Stimulated activated CD4-positive, alpha-beta T cell treated with anti-CD3 and anti-CD28 coated beads, Interleukin-15, amount 100 ng/mL, for 1 hour (primary cell): ENCODE measurements around the gene CELF2.
"Not testable (repeated sequence)": the region's sequence is repeated elsewhere in the genome, so short reads cannot be mapped to it uniquely, and the experiment has no call there.

Source experiments
- DNase-seq, 2 donors: peaks; one replicate each; pipeline ENCODE4 v3.0.0-alpha.2; 2020; ENCODE audit warnings: low read depth in 1 of 2, low spot score in 1 of 2

CELF2 gene

GRCh38 chr10:11169976-11170375 lies 152.3 kb downstream of the CELF2 start:
- DNase-seq, result no peak

DNA sequence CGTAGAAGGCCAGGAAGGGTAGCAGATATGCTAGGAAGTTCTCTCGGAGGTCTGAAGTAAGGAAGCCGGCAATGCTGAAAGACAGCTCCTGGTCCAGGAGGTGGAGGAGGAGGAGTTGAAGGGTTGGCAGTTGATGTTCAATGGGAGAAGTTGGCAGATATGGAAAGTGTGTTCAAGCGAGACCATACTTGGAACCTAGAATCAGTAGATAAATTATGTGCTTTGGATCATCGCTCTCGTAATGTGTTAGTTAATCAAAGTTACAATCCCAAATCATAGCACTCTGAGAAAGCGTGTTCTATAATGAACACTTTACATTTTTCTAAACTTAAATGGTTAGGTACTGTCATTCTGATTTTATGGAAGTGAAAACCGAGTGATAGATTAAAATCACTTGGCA lies 152.9 kb downstream of the CELF2 start:
- DNase-seq, result no peak

GRCh38 chr10:11170993-11171851 lies 153.6 kb downstream of the CELF2 start:
- no peak for DNase-seq

GRCh38 chr10:11173042-11173441 lies 155.4 kb downstream of the CELF2 start:
- DNase-seq, result no peak

DNA sequence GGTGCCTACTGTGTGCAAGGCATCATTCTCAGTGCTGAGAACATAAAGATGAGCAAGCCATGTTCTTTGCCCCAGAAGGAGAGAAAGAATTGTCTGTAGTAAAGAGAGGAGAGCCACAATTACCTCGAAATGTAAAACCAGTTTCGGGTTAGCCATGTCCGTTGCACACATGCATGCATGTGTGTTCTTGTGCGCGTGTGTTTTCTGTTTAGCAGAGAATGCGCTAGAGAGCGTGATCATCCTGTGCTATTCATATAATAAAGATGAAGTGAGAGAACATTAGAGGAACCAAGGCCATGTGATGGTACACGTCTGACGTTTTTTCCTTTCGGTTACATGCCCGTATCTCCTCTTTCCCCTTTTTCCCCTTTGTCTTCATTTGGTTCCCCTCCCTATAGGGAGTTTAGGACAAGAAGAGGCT lies 158.2 kb downstream of the CELF2 start:
- DNase-seq, result no peak

DNA sequence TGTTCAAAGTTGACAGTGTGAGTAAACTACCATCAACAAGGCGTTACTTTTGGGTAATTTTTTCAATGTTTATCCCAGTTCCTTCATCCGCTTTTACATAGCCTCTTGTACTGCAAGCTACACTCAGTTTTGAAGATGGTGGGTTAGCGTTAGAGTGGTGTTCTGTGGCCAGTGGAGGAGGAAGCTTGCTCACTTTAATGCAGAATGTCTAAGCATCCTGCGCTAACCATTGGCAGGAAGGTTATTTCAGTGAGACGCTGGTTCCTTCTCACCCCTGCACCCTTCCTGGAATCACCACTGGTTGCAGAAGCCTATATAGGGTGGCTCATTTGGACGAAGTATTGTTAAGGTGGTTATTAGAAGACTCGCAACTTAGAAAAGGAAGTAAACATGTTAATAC lies 159.1 kb downstream of the CELF2 start:
- DNase-seq, result no peak

DNA sequence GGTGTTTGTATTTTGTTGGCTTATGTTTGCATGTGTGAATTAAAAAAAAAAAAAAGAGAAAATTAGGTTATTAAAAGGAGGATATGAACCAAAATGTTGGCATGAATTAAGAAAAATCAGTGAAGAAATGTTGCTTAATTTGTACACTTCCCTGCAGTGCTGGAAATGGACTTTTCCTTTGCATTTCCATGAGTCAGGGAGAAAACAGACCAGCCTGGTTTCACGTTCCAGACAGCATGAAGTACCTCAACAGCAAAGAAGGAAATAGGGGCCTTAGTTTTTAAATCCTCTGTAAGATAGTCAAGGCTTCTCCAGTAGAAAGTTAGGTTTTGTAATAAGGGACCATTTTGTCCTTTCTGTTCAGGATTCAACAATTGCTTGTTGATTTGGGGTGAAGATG lies 159.7 kb downstream of the CELF2 start:
- no peak for DNase-seq

GRCh38 chr10:11177926-11178471 lies 160.3 kb downstream of the CELF2 start:
- DNase-seq, result no peak

- DNase-seq, result peak; percentile 37 to 65
These were observed 161.2 kb downstream of the CELF2 start for GRCh38 chr10:11178606-11179515.

DNA sequence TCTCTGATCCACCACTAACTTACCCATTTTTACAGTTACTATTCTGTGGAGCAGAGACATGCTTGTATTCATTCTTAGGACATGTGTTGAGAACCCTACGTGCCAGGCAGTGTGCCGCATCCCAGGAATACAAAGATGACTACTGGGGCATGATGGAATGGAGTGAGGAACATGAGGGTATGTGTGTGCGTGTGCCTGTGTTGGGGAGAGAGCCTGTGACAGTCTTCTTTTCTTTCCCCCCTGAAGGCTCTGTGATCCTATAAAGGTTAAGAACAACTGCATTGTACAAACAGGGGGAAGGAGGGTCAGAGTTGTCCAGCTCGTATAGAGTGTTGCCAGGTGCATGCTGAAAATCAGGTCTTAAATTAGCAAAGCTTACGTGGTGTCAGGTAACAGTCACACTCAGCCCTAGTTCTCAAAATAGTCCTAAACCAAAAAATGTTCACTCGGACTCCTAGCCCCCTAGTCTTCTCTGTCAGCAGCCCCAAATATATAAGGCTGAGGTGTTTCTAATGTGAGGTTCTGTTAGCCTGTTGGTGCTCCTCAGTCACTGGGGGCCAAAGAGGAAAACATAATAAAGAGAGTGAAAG lies 161.9 kb downstream of the CELF2 start:
- DNase-seq, result no peak

DNA sequence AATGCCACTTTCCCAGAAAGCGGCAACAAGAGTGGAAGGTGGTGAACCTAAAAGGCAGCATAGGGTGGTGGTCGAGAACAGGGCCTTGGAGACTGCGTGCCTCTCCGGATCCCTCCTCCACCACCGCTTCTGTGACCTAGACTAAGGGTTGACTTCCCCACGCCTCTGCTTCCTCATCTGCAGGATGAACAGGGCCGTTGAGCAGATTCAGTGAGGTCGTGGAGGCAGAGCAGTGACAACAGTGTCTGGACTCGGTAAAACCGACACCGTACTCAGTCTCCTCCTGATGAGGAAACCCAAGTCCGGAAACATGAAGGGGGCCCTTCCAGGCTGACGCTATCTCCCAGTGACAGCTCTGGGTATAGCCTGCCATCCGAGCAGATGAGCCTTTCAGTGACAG lies 162.6 kb downstream of the CELF2 start:
- peak; percentile 26 to 45 for DNase-seq

DNA sequence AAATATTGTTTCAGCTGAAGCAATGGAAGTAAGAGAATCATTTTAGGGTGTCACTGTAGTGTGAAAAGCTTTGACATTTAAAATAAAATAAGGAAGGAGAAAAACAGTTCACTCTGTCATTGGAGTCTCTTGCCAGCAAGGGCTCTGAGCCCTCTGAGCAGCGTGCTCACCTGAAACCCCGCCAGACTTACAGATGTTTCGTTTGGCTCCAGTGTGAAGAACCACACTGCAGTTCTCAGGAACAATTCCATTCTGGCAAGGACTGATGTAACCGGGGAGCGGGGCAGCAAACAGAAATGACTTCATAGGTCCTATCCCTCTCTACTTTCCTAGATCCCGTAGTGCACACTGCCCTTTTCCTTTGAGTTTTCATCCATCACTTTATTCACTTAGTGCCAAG lies 164.3 kb downstream of the CELF2 start:
- DNase-seq, result no peak

GRCh38 chr10:11183015-11183414 lies 165.3 kb downstream of the CELF2 start:
- DNase-seq, result no peak

DNA sequence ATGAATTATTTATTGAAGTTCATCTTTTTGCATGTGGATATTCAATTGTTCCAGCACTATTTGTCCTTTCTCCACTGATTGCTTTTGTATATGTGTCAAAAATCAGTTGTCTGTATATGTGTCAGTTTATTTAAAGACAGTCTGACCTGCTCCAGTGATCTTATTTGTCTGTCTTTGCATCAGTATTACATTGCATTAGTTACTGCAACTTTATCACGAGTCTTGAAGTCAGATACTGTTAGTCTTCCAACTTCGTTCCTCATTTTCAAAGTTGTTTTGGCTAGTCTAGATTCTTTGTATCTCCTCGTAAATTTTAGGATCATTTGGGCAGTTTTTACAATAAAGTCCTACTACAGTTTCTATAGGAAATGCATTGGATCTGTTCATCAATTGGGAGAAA lies 166.4 kb downstream of the CELF2 start:
- no peak for DNase-seq

DNA sequence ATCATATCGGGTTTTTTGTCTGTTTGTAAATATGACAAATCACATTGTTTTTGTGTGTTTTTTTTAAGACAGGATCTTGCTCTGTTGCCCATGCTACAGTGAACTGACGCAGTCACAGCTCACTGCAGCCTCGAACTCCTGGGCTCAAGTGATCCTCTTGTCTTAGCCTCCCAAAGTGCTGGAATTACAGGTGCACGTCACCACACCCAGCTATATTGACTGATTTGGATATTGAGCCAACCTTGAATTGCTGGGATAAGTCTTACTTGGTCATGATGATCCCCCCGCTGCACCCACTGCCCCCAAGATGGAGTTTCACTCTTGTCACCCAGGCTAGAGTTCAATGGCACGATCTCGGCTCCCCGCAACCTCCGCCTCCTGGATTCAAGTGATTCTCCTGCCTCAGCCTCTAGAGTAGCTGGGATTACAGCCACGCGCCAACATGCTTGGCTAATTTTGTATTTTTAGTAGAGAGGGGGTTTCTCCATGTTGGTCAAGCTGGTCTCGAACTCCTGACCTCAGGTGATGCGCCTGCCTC lies 167.5 kb downstream of the CELF2 start:
- not testable (repeated sequence) for DNase-seq

DNA sequence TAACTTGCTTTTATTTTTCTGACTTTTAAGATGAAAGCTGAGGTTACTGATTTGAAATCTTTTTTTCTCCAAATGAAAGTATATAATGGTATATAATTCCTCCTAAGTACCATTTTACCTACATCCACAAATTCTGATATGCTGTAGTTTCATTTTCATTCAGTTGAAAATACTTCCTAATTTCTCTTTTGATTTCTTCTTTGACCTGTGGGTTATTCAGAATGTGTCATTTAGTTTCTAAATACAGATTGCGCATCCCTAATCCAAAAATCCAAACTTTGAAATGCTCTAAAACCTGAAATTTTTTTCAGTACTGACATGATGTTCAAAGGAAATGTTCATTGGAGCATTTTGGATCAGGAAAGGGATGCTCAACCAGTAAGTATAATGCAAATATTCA lies 168.7 kb downstream of the CELF2 start:
- DNase-seq, result no peak

GRCh38 chr10:11189582-11190376 lies 172.1 kb downstream of the CELF2 start:
- DNase-seq, result no peak

DNA sequence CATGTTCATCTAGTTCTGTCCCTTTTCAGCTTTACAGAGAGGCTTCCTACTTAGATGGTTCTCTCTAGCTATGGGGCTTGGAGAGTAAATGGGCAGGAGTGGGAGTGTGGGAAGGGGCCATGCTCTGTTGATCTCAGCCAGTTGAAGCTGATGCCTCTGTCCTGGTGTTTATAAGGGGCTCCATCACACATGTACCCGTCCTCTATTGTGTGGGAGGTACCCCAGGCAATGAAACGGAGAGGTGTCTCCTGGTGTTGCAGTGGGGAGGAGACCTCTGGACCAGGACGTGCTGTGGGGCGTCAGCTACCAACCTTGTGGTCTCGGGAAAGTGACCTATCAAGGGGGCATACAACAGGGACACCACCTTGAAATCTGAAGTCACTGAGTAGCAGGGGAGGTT lies 173.5 kb downstream of the CELF2 start:
- DNase-seq, result no peak

DNA sequence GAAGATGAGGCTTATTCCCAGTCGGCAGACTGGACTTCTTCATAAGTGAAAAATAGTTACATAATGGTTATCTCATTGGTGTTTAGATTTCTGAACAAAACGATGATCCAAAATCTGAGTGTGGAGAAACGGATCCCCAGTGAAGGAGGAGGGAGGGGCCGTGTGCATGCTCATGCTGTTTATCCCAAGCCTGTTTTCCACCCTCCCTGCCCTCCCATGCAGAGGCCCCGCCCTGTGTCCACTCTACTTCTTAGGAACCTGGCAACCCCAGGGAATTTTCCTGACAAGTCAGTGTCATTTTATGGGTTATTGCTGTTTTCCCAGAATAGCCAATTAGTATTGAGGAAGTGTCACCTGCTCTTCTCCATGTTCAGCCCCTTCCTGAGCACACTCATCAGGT lies 174.0 kb downstream of the CELF2 start:
- no peak for DNase-seq

GRCh38 chr10:11192304-11193000 lies 174.8 kb downstream of the CELF2 start:
- DNase-seq, result no peak
